ENCODE results near the gene SOBP.

Gene SOBP

GRCh38 chr6:107641071-107641470 lies 151.2 kb downstream of the SOBP start:
- H3K27me3 ChIP-seq (ENCODE audit: insufficient read depth, poor library complexity, severe bottlenecking): peaks cover 3% of the 10 kb centered on the region
- TF ChIP-seq CTCF (IDR thresholded peaks at IDR 0.05; ENCODE audit: poor library complexity, severe bottlenecking): no peak
- H3K9me3 ChIP-seq (ENCODE audit: severe bottlenecking): no peaks in the 10 kb centered on the region
- no peak overlapping the region for H3K27ac ChIP-seq (ENCODE audit: poor library complexity, severe bottlenecking)
- DNase-seq (ENCODE audit: low spot score): no peak
- no peak for ATAC-seq (ENCODE audit: low read depth)
- no peaks in the 10 kb centered on the region for H3K36me3 ChIP-seq (ENCODE audit: low read depth)
- no peak overlapping the region for H3K4me3 ChIP-seq (ENCODE audit: severe bottlenecking)
- no peaks in the 10 kb centered on the region for H3K4me1 ChIP-seq (ENCODE audit: insufficient read depth, poor library complexity, severe bottlenecking)

- no peaks in the 10 kb centered on the region for H3K36me3 ChIP-seq (ENCODE audit: low read depth)
- H3K27ac ChIP-seq (ENCODE audit: poor library complexity, severe bottlenecking): no peak overlapping the region
These were observed 151.6 kb downstream of the SOBP start for GRCh38 chr6:107641500-107641941.

GRCh38 chr6:107642095-107642860 lies 152.4 kb downstream of the SOBP start:
- H3K4me3 ChIP-seq (ENCODE audit: severe bottlenecking): no peak overlapping the region
- H3K9me3 ChIP-seq (ENCODE audit: severe bottlenecking): no peaks in the 10 kb centered on the region
- DNase-seq (ENCODE audit: low spot score): no peak

More at GRCh38 chr6:107641500-107641941, 151.6 kb downstream of the SOBP start:
- no peak for TF ChIP-seq CTCF (IDR thresholded peaks at IDR 0.05; ENCODE audit: poor library complexity, severe bottlenecking)
- Histone ChIP-seq H3K4me3 (ENCODE audit: severe bottlenecking) (no peak overlapping the region), H3K4me1 (ENCODE audit: insufficient read depth, poor library complexity, severe bottlenecking) (no peaks in the 10 kb centered on the region), H3K27me3 (ENCODE audit: insufficient read depth, poor library complexity, severe bottlenecking) (peaks cover 3% of the 10 kb centered on the region), H3K9me3 (ENCODE audit: severe bottlenecking) (no peaks in the 10 kb centered on the region)
- DNase-seq (ENCODE audit: low spot score): no peak
- ATAC-seq (ENCODE audit: low read depth): no peak

GRCh38 chr6:107642861-107643328 lies 153.0 kb downstream of the SOBP start:
- Histone ChIP-seq H3K27ac (ENCODE audit: poor library complexity, severe bottlenecking) (no peak overlapping the region), H3K4me1 (ENCODE audit: insufficient read depth, poor library complexity, severe bottlenecking) (no peaks in the 10 kb centered on the region), H3K4me3 (ENCODE audit: severe bottlenecking) (no peak overlapping the region), H3K36me3 (ENCODE audit: low read depth) (no peaks in the 10 kb centered on the region), H3K9me3 (ENCODE audit: severe bottlenecking) (no peaks in the 10 kb centered on the region), H3K27me3 (ENCODE audit: insufficient read depth, poor library complexity, severe bottlenecking) (peaks cover 3% of the 10 kb centered on the region)
- DNase-seq (ENCODE audit: low spot score) (no peak), ATAC-seq (ENCODE audit: low read depth) (no peak)
- TF ChIP-seq CTCF (IDR thresholded peaks at IDR 0.05; ENCODE audit: poor library complexity, severe bottlenecking): no peak

More at GRCh38 chr6:107642095-107642860, 152.4 kb downstream of the SOBP start:
- TF ChIP-seq CTCF (IDR thresholded peaks at IDR 0.05; ENCODE audit: poor library complexity, severe bottlenecking): no peak
- Histone ChIP-seq H3K27me3 (ENCODE audit: insufficient read depth, poor library complexity, severe bottlenecking) (peaks cover 3% of the 10 kb centered on the region), H3K27ac (ENCODE audit: poor library complexity, severe bottlenecking) (no peak overlapping the region), H3K36me3 (ENCODE audit: low read depth) (no peaks in the 10 kb centered on the region), H3K4me1 (ENCODE audit: insufficient read depth, poor library complexity, severe bottlenecking) (no peaks in the 10 kb centered on the region)
- no peak for ATAC-seq (ENCODE audit: low read depth)

GRCh38 chr6:107644513-107644912 lies 154.6 kb downstream of the SOBP start:
- no peak for ATAC-seq (ENCODE audit: low read depth)

More at GRCh38 chr6:107644513-107644912, 154.6 kb downstream of the SOBP start:
- peaks cover under 1% of the 10 kb centered on the region for H3K27me3 ChIP-seq (ENCODE audit: insufficient read depth, poor library complexity, severe bottlenecking)
- TF ChIP-seq CTCF (IDR thresholded peaks at IDR 0.05; ENCODE audit: poor library complexity, severe bottlenecking): no peak
- H3K27ac ChIP-seq (ENCODE audit: poor library complexity, severe bottlenecking): no peak overlapping the region
- H3K4me3 ChIP-seq (ENCODE audit: severe bottlenecking): no peak overlapping the region
- no peaks in the 10 kb centered on the region for H3K9me3 ChIP-seq (ENCODE audit: severe bottlenecking)
- no peak for DNase-seq (ENCODE audit: low spot score)
- H3K36me3 ChIP-seq (ENCODE audit: low read depth): no peaks in the 10 kb centered on the region
- H3K4me1 ChIP-seq (ENCODE audit: insufficient read depth, poor library complexity, severe bottlenecking): no peaks in the 10 kb centered on the region

Measured in RWPE2 (cell line).